SU-DHL-6 (cell line): ENCODE measurements around the gene GALNT9.

Experiments
- EZH2phosphoT487 ChIP-seq: fragments of 200-600 bp; sonication (generic), shearing (Covaris generic); conservative IDR thresholded peaks from 2 replicates; pipeline ENCODE4 v1.6.1; 2018; ENCODE audit warnings: mild to moderate bottlenecking, antibody characterized with exemption, low read length, moderate library complexity, mixed read lengths
- TF ChIP-seq, protein P1 (sequence below): fragments of 200-600 bp; sonication (generic); IDR thresholded peaks from one replicate; pipeline ENCODE4 v1.5.1; 2017; ENCODE audit warnings: antibody characterized with exemption, mild to moderate bottlenecking, low read length, moderate library complexity; ENCODE audit not compliant: insufficient read depth, poor library complexity, severe bottlenecking

DNA sequence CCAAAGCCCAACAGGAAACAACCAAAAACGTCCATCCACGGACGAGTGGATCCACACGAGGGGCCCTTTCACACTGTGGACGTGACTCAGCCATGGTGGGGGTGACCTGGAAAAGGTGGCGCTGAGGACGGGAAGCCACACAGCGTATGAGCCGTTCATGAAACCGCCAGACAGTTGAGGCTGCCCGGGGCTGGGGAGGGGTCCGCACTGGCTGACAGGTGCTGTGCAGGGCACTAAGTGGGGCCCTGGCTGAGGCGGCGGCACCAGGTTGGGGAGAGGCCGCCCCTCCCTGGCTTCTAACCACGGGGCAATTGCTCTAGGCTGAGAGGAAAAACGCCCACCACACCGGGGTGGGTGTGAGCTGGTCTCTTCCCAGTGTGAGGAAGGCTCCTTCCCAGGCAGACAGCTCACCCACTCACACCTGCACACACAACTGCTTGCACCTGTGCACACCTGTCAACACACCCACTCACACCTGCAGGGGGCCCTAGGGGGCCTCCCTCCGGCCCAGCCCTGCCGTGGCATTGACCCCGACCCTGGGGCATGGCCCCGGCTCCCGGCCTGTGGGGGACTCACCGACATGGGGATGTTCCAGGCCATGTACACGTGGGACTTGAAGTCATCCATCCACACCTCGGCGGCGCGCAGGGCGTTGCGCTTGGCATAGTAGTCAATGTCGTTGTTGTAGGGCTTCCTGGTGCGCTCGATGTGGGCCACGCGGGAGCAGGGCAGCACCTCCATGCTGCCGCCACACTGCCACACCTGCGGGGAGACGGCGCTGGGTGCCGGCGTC is 126.3 kb downstream of the GALNT9 start:
- TF ChIP-seq EZH2phosphoT487: no peak
- TF ChIP-seq, protein P1, sequence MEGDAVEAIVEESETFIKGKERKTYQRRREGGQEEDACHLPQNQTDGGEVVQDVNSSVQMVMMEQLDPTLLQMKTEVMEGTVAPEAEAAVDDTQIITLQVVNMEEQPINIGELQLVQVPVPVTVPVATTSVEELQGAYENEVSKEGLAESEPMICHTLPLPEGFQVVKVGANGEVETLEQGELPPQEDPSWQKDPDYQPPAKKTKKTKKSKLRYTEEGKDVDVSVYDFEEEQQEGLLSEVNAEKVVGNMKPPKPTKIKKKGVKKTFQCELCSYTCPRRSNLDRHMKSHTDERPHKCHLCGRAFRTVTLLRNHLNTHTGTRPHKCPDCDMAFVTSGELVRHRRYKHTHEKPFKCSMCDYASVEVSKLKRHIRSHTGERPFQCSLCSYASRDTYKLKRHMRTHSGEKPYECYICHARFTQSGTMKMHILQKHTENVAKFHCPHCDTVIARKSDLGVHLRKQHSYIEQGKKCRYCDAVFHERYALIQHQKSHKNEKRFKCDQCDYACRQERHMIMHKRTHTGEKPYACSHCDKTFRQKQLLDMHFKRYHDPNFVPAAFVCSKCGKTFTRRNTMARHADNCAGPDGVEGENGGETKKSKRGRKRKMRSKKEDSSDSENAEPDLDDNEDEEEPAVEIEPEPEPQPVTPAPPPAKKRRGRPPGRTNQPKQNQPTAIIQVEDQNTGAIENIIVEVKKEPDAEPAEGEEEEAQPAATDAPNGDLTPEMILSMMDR: no peak
